Measurements from ENCODE around the gene EAF1. TPM values are rescaled to one million over a fixed set of nuclear protein-coding genes. Genes with fewer than 3 reads are reported as not detected.

Gene EAF1
- total RNA-seq, 4 donors from 2014 or later, result 19.1 to 37.0 (median 26.4) TPM

DNA sequence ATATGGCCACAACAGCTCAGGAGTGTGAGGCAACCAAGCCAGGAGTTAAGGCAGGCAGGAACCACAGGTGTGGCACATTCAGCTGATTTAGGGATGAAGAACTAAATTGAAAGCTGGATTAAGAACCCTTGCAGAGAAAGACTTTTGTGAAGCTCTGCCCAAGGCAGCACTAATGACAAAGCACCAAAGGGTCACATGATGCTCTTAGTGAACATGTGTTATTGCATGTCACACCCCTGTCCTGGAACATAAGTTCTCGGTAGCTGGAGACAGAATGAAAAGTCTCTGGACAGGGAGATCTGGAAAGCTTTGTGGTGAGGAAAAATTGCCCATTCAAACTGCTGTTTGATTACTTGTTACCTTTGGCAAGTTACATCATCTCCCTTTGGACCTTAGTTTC lies 3.2 kb downstream of the EAF1 start:
- H3K27me3 ChIP-seq, result no peaks in the 10 kb centered on the region
- no peak for DNase-seq
- no peaks in the 10 kb centered on the region for H3K9me3 ChIP-seq
- in situ Hi-C loops (cut with MboI; ENCODE audit: low pct_ligation_motif_present in 1 of 4, low pct_unique_long_range_greater_than_20kb in 1 of 4, low sequenced_read_pairs in 3 of 4), result loop anchor here in 3 of 4 donors (25.0 kb wide), 1 partner anchor 132 kb away; no protein-coding TSS in a partner anchor
- H3K36me3 ChIP-seq, result peaks cover 0 to 41% (median 5%) of the 10 kb centered on the region in 4 donors
- TF ChIP-seq, protein P1, sequence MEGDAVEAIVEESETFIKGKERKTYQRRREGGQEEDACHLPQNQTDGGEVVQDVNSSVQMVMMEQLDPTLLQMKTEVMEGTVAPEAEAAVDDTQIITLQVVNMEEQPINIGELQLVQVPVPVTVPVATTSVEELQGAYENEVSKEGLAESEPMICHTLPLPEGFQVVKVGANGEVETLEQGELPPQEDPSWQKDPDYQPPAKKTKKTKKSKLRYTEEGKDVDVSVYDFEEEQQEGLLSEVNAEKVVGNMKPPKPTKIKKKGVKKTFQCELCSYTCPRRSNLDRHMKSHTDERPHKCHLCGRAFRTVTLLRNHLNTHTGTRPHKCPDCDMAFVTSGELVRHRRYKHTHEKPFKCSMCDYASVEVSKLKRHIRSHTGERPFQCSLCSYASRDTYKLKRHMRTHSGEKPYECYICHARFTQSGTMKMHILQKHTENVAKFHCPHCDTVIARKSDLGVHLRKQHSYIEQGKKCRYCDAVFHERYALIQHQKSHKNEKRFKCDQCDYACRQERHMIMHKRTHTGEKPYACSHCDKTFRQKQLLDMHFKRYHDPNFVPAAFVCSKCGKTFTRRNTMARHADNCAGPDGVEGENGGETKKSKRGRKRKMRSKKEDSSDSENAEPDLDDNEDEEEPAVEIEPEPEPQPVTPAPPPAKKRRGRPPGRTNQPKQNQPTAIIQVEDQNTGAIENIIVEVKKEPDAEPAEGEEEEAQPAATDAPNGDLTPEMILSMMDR (IDR thresholded peaks at IDR 0.05), result no peak
- TF ChIP-seq POLR2A (IDR thresholded peaks at IDR 0.05), result no peak
- TF ChIP-seq POLR2AphosphoS5 (IDR thresholded peaks at IDR 0.05), result no peak
- TF ChIP-seq EP300 (IDR thresholded peaks at IDR 0.05; ENCODE audit: low read depth), result no peak
- 70% methylated on average over 1 of the region's 1 CpG; no CpG with 5 or more reads in 1 of the 2 donors for WGBS, 2 donors (ENCODE audit: low coverage in 1 of 2)
- peaks cover 6 to 39% (median 22%) of the 10 kb centered on the region in 4 donors for H3K4me1 ChIP-seq
- intact Hi-C loops (cut with DNase I; ENCODE audit: low total_unique reads), result loop anchor here (10.0 kb wide), 1 partner anchor 124 kb away; no protein-coding TSS in a partner anchor
- no peak overlapping the region for H3K4me3 ChIP-seq
- no peak overlapping the region for H3K27ac ChIP-seq

DNA sequence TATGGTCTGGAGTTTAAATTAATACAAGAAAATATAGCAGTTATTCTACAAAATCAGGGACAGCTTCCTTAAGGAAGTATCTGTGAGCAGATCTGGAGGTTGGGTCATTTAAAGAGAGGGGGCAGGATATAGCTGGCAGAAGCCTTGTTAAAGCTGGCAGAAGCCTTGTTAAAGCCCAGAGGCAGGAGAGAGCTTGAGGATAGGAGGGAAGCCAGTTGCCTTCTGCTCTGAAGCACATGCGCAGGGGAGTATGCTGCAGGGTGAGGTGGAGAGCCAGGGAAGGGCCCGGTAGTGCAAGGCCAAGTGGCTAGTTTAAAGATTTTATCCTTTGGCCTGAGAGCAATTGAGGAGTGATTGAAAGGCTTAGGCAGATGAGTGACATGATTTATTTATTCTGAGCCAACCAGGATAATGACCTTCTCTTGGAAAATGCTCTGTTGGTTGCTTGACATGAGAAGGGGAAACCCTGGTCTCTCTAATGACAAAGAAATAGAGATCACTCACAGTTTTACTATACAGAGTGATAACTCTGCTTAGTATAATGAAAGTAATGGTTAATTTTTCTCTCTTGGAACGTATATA lies 3.9 kb downstream of the EAF1 start:
- in situ Hi-C loops (cut with MboI; ENCODE audit: low pct_ligation_motif_present in 1 of 4, low pct_unique_long_range_greater_than_20kb in 1 of 4, low sequenced_read_pairs in 3 of 4) (loop anchor here in 3 of 4 donors (25.0 kb wide), 1 partner anchor 131 kb away; no protein-coding TSS in a partner anchor), intact Hi-C loops (cut with DNase I; ENCODE audit: low total_unique reads) (loop anchor here (10.0 kb wide), 1 partner anchor 123 kb away; no protein-coding TSS in a partner anchor)
- DNase-seq, result no peak
- peaks cover 6 to 33% (median 18%) of the 10 kb centered on the region in 4 donors for H3K4me1 ChIP-seq
- no peak overlapping the region for H3K4me3 ChIP-seq
- TF ChIP-seq EP300 (IDR thresholded peaks at IDR 0.05; ENCODE audit: low read depth) (no peak), POLR2AphosphoS5 (IDR thresholded peaks at IDR 0.05) (no peak)
- H3K27me3 ChIP-seq, result no peaks in the 10 kb centered on the region
- 77 to 78% methylated on average over 3 of the region's 3 CpGs for WGBS, 2 donors (ENCODE audit: low coverage in 1 of 2)
- no peaks in the 10 kb centered on the region for H3K9me3 ChIP-seq
- peaks cover 0 to 49% (median 7%) of the 10 kb centered on the region in 4 donors for H3K36me3 ChIP-seq
- H3K27ac ChIP-seq, result no peak overlapping the region

DNA sequence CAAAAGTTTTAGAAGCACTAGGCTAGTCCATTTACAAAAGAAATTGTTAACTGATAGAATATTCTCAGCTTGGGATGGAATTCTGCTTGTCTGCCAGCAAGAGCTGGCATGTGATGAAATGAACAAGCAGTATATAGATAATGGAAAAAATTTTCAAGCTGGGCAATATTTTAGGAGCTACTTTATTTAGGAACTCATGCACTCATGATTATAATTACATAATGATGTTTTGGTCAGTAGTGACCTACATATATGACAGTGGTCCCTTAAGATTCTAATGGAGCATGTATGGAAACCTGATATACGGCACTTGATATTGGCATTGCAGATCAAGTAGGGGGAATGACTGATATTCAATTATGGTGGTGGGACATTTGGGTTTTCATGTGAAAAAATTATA lies 6.1 kb downstream of the EAF1 start:
- no peak for DNase-seq
- Histone ChIP-seq H3K4me3 (no peak overlapping the region), H3K36me3 (peaks cover 0 to 66% (median 11%) of the 10 kb centered on the region in 4 donors), H3K27me3 (no peaks in the 10 kb centered on the region), H3K4me1 (peaks cover 5 to 24% (median 8%) of the 10 kb centered on the region in 4 donors), H3K9me3 (no peaks in the 10 kb centered on the region), H3K27ac (no peak overlapping the region)
- in situ Hi-C loops (cut with MboI; ENCODE audit: low pct_ligation_motif_present in 1 of 4, low pct_unique_long_range_greater_than_20kb in 1 of 4, low sequenced_read_pairs in 3 of 4) (loop anchor here in 3 of 4 donors (25.0 kb wide), 1 partner anchor 129 kb away; no protein-coding TSS in a partner anchor), intact Hi-C loops (cut with DNase I; ENCODE audit: low total_unique reads) (loop anchor here (10.0 kb wide), 1 partner anchor 121 kb away; no protein-coding TSS in a partner anchor)
- 86 to 98% methylated on average over 1 of the region's 1 CpG for WGBS, 2 donors (ENCODE audit: low coverage in 1 of 2)
- TF ChIP-seq POLR2A (IDR thresholded peaks at IDR 0.05) (no peak), EP300 (IDR thresholded peaks at IDR 0.05; ENCODE audit: low read depth) (no peak), POLR2AphosphoS5 (IDR thresholded peaks at IDR 0.05) (no peak)
- TF ChIP-seq, protein P1 (IDR thresholded peaks at IDR 0.05), result no peak

GRCh38 chr3:15434756-15435155 lies 7.4 kb downstream of the EAF1 start:
- WGBS, 2 donors (ENCODE audit: low coverage in 1 of 2), result 93 to 95% methylated on average over 2 to 4 of the region's 4 CpGs
- intact Hi-C loops (cut with DNase I; ENCODE audit: low total_unique reads), result loop anchor here (10.0 kb wide), 1 partner anchor 120 kb away; no protein-coding TSS in a partner anchor
- H3K36me3 ChIP-seq, result peaks cover 0 to 78% (median 13%) of the 10 kb centered on the region in 4 donors

More at GRCh38 chr3:15434756-15435155, 7.4 kb downstream of the EAF1 start:
- no peak overlapping the region for H3K4me3 ChIP-seq
- in situ Hi-C loops (cut with MboI; ENCODE audit: low pct_ligation_motif_present in 1 of 4, low pct_unique_long_range_greater_than_20kb in 1 of 4, low sequenced_read_pairs in 3 of 4), result loop anchor here in 3 of 4 donors (25.0 kb wide), 1 partner anchor 128 kb away; no protein-coding TSS in a partner anchor
- no peak for TF ChIP-seq POLR2AphosphoS5 (IDR thresholded peaks at IDR 0.05)
- TF ChIP-seq, protein P1 (IDR thresholded peaks at IDR 0.05), result no peak
- no peak for TF ChIP-seq EP300 (IDR thresholded peaks at IDR 0.05; ENCODE audit: low read depth)
- no peak for TF ChIP-seq POLR2A (IDR thresholded peaks at IDR 0.05)
- DNase-seq, result no peak
- H3K27me3 ChIP-seq, result no peaks in the 10 kb centered on the region
- no peaks in the 10 kb centered on the region for H3K9me3 ChIP-seq
- H3K4me1 ChIP-seq, result peaks cover 0 to 12% (median 0%) of the 10 kb centered on the region in 4 donors
- H3K27ac ChIP-seq, result no peak overlapping the region
